HG02642 (cell line): Measurements from ENCODE around the gene AP1S2.
"Not testable (repeated sequence)": the region's sequence is repeated elsewhere in the genome, so short reads cannot be mapped to it uniquely, and the experiment has no call there.

Experiments
- ATAC-seq: cut with Tn5 transposase; IDR thresholded peaks from one replicate; pipeline ENCODE4 v1.9.1; 2021; ENCODE audit warnings: mild to moderate bottlenecking; ENCODE audit not compliant: unreplicated experiment, poor library complexity

AP1S2 gene

GRCh38 chrX:15854712-15855567 is at the start of gene AP1S2:
Gene AP1S2 (minus strand): TSS chrX:15854813. CDS start chrX:15852524, 2,289 bp downstream.
- peak; percentile 95 for ATAC-seq

- peak; percentile 95 for ATAC-seq
Measured at GRCh38 chrX:15903186-15903681, 48.6 kb upstream of the AP1S2 start.

DNA sequence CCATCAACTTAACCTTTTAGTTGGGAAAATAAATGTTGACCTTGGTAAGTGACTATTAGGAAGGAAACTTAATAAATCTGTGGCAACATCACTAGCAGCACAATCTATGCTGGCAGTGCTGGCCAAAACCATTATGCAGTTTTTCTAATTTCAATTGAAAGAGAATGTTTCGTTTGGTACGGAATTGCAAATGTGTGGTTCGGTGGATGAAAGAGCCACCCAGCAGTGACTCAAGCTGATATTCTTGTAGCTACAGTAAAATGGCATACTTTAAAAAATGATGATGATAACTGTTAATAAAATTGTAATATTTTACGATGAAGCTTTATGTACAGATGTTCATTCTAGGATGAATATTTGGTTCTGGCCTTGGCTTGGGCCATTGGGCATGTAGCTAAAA is 40.7 kb upstream of the AP1S2 start:
- no peak for ATAC-seq

- no peak for ATAC-seq
Measured at GRCh38 chrX:15894724-15895123, 40.1 kb upstream of the AP1S2 start.

- no peak for ATAC-seq
Measured at GRCh38 chrX:15890463-15890862, 35.9 kb upstream of the AP1S2 start.

DNA sequence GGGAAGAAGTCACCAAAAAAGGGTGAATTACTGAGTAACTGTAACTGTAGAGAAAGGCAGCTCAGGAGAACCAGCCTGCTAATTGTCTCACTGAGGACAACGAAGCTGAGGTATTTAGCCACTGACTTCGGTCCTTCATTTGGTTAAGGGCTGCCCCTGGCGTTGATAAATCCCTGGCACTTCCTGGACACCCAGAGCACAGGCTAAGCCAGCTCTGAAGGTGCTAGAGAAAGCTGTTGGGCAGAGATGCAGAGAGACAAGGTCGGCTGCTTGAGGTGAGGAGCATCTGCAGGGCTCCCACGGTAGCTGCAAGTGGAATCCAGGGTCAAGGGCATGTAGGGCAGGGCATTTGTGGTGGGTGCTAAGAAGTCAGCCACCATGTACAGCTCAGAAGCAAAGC is 33.4 kb upstream of the AP1S2 start:
- ATAC-seq, result no peak

- ATAC-seq, result no peak
Measured at GRCh38 chrX:15883540-15883863, 28.9 kb upstream of the AP1S2 start.

DNA sequence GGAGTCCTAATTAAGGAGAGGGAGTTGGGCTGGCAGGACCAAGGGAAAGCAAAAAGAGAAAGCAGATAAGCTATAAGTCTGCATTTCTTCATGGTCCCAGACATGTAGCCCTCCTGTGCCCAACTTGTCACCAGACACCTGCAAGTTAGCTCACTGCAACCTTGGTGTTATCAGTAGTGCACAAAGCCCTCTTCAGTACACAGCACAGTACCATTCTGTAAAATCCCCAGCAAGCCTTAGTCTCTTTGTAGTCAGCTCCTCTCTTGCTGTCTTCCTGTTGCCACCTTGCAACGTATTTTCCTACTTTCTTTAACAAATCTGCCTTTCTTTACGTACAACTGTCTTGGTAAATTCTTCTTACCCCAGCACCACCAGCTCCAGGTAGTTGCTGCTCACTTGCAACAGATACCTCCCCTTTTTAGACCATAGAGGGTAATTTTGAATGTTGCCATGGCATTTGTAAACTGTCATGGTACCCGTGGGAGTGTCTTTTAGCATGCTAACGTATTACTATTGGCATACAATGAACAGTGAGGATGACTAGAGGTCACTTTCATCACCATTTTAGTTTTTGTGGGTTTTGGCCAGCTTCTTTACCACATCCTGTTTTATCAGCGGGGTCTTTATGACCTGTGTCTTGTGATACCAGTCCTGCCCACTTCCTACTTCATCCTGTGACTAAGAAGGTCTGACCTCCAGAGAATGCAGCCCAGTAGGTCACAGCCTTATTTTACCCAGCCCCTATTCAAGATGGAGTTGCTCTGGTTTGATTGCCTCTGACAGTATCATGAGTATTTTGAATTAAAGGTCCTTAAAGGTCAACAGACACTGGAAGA is 28.3 kb upstream of the AP1S2 start:
- ATAC-seq, result peak; percentile 65

GRCh38 chrX:15881381-15881897 is 26.8 kb upstream of the AP1S2 start:
- no peak for ATAC-seq

- ATAC-seq, result not testable (repeated sequence)
Measured at GRCh38 chrX:15877914-15878313, 23.3 kb upstream of the AP1S2 start.

DNA sequence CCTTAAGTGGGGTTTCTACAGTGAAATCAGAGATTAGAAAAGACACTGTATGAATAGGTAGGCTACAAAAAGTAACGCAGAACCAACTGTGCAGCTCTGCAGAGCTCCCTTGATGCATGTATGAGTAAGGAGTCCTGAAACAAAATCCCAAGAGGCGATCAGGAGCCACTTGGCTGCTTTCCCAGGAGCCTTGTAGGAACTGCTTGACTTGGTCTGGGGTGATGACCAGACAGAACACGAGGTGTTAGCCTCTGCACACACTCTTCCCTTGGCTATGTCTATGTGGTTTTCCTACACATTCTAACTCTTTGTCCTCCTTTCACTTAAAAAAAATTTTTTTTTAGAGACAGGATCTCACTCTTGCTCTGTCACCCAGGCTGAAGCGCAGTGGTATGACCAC is 22.8 kb upstream of the AP1S2 start:
- no peak for ATAC-seq

DNA sequence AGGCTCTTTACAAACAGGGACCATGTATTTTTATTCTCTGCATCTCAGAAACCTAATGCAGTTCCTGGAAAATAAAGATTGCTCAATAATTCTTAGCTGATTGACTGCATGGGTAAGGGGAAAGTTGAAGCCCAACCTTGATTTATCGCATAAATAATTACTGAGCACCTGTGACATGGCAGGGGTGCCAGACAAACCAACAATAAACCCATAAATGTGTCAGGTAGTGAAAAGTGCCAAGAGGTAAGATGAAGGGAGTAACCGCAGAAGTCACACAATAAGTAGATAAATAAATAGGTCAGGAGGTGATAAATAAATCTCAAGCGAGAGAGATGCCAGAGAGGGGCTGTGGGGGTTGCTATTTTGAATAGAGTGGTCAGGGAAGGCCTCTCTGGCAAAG is 20.1 kb upstream of the AP1S2 start:
- no peak for ATAC-seq

DNA sequence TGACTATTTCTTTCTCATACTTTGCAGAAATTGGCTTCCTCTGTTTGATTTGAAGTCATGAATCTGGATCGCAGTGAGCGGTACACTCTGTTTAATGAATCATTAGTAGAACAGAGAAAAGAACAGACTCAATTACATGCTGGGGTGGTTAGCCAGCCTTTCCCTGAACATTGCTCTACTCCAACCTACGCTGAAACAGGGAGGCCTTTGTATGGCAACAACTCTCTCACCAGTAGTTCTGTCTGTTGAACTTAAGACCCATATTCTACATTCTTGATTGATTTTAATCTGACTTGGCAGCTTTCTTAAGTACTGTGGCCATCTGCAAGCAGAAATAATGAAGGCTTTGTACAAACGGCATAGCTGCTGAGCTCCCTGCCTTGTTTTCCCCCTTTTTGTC is 19.0 kb upstream of the AP1S2 start:
- ATAC-seq, result no peak

GRCh38 chrX:15870310-15870709 is 15.7 kb upstream of the AP1S2 start:
- no peak for ATAC-seq

GRCh38 chrX:15869695-15870094 is 15.1 kb upstream of the AP1S2 start:
- no peak for ATAC-seq

- no peak for ATAC-seq
Measured at GRCh38 chrX:15866147-15866546, 11.5 kb upstream of the AP1S2 start.

DNA sequence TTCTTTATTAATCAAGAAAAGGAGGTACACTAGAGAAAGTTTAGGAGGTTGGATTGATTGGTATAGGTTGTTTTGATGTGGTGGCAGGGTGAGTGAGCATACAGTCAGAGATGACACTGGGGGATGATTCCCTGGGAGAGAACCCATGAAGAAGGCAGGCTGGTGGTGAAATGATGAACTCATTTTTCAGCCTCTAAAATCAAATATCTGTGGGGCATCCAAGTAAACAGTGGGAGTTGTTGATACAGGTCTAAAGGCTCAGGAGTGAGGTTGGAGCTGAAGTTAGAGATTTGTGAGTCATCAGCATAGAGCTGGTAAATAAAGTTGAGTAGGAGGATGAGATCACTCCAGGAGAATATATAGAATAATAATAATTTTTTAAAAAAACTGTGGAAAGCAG is 10.0 kb upstream of the AP1S2 start:
- no peak for ATAC-seq

DNA sequence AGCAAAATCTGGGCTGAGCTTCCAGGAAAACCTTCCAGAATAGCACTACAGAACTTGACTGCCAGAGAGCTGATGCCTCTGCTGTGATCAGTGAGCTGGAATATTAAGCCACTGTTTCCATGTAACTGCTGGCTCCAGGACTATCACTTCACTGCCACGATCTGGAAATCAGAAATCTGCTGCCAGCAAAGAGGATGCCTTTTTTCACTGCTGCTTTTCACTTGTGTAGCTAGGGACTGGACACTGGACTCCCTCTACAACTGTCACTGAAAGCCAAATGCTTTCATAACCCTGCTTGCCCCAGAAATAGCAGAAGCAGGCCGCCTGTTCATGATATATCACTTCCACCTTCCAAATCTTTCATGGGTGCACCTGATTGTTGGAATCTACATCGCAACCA is 9.4 kb upstream of the AP1S2 start:
- no peak for ATAC-seq

DNA sequence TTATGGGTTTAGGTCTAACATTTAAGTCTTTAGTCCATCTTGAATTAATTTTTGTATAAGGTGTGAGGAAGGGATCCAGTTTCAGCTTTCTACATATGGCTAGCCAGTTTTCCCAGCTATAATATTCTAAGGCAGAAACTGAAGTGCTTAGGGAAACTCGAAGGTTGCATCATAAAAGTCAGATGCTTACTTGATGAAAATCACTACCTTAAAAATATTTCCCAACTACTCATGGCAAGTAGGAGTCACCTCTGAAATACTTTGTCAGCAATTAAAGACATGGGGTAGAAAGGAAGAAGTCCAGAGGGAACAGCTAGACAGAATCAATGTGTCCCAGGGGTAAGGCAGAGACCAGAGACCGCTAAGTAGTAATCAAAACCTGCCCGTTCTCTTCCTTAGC is 6.3 kb upstream of the AP1S2 start:
- ATAC-seq, result no peak

DNA sequence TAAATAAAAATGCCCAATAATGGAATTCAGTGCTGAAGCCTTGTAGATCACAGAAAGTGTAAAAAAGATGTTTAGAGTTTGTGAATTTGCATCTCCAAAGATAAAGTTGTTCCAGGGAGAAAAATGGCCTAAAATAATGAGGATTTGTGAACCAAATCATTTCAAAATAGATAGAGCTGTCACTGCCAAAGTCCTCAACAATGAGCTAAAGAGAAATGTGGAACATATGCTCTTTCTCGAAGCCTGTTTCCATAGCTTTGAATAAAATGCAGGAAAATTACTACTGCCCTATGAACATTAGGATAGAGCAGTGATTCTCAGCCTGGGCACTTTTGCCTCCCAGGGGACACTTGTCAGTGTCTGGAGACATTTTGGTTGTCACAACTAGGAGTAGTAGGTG is 3.4 kb upstream of the AP1S2 start:
- no peak for ATAC-seq

DNA sequence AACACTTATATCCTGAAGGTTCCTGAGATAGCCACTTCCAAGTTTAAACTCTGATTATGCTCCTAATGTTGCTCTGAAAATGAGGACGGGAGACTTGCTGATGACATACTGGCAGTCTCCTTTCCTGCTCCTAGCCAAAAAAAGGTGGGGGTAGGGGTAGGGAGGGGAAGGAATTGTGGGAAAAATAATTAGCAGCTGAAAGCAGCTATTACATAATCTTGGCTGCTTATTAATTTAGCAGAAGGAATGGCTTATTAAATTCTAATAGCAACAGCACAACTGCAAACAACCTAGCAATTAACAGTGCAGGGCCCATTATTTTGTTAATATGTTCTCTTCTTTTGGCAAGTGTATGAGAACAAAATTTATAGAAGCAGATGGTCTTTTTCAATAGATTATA is 2.0 kb upstream of the AP1S2 start:
- ATAC-seq, result no peak
